ENCODE measurements around the gene RNF169. TPM values are rescaled to one million over a fixed set of nuclear protein-coding genes. Genes with fewer than 3 reads are reported as not detected.

RNF169 gene
- total and polyA plus RNA-seq, 2 of the 4 experiments (the other 2 are of a cell fraction), result 3.6 to 23.3 TPM

- H2BK15ac ChIP-seq (ENCODE audit: low read depth, low read length), result no peak overlapping the region
- H3K4me3 ChIP-seq (ENCODE audit: insufficient read depth, low read depth, low read length), result no peak overlapping the region
- no peak overlapping the region for H4K5ac ChIP-seq (ENCODE audit: low read depth, low read length)
- in situ Hi-C loops (cut with MboI; ENCODE audit: low sequenced_read_pairs), result no loop called here
- H3K9me3 ChIP-seq (ENCODE audit: control insufficient read depth, insufficient read depth, low read length), result no peaks in the 10 kb centered on the region
- ChIA-PET CTCF (interaction anchor here (0.6 to 0.7 kb wide), 3 partner anchors 37 to 1943 kb away, joined by 4 to 5 read pairs (median 4); no protein-coding TSS in a partner anchor), POLR2A (ENCODE audit: unreplicated experiment) (no interaction called here)
- H3K4me2 ChIP-seq (ENCODE audit: low read depth, low read length), result no peak overlapping the region
- H3K27ac ChIP-seq (ENCODE audit: insufficient read depth, low read length), result no peak overlapping the region
- H3K9me1 ChIP-seq (ENCODE audit: insufficient read depth, low read length), result peaks cover 16% of the 10 kb centered on the region
- H2AK5ac ChIP-seq (ENCODE audit: low read depth, low read length), result no peak overlapping the region
- DNase-seq (no peak), ATAC-seq (ENCODE audit: low read depth) (no peak)
- peaks cover 48 to 76% of the 10 kb centered on the region in 2 experiments for H3K79me1 ChIP-seq (ENCODE audit: low read depth in 1 of 2, low read length in 2 of 2)
- TF ChIP-seq POLR2A (IDR thresholded peaks at IDR 0.05; ENCODE audit: low read depth, low read length) (no peak), MXI1 (IDR thresholded peaks at IDR 0.05; ENCODE audit: borderline replicate concordance, low read depth, low read length) (no peak), RFX5 (IDR thresholded peaks at IDR 0.05; ENCODE audit: low read depth, low read length) (no peak), ELK1 (IDR thresholded peaks at IDR 0.05; ENCODE audit: borderline replicate concordance, low read depth, low read length) (no peak), RAD21 (IDR thresholded peaks at IDR 0.05; ENCODE audit: low read length) (no peak), MAZ (IDR thresholded peaks at IDR 0.05; ENCODE audit: borderline replicate concordance, low read depth, low read length) (no peak), SMC3 (IDR thresholded peaks at IDR 0.05; ENCODE audit: low read depth, low read length) (no peak), USF2 (IDR thresholded peaks at IDR 0.05; ENCODE audit: low read depth, low read length) (no peak), MAFK (IDR thresholded peaks at IDR 0.05; ENCODE audit: low read depth, low read length) (no peak), FOS (IDR thresholded peaks at IDR 0.05; ENCODE audit: low read depth, low read length) (no peak), CHD1 (IDR thresholded peaks at IDR 0.05; ENCODE audit: low read depth, low read length) (no peak)
- peaks cover 20% of the 10 kb centered on the region for H3K4me1 ChIP-seq (ENCODE audit: control insufficient read depth, insufficient read depth, low read length)
- no peak overlapping the region for H2AK9ac ChIP-seq (replicated peaks; ENCODE audit: low read depth, low read length, poor library complexity)
- no peak overlapping the region for H3K4ac ChIP-seq (ENCODE audit: low read depth, low read length)
- no peak overlapping the region for H2BK5ac ChIP-seq (ENCODE audit: low read depth, low read length, poor library complexity, severe bottlenecking)
- dilution Hi-C loops (cut with HindIII; ENCODE audit: low sequenced_read_pairs, unreplicated experiment), result no loop called here
- BruUV-seq (replicated peaks), result no TSS peak
- H4K91ac ChIP-seq (ENCODE audit: insufficient read depth, low read depth, low read length), result no peak overlapping the region
- no peaks in the 10 kb centered on the region for H3K36me3 ChIP-seq (ENCODE audit: control insufficient read depth, insufficient read depth, low read length)
- H3K18ac ChIP-seq (ENCODE audit: low read depth, low read length), result no peak overlapping the region
- H3K14ac ChIP-seq (replicated peaks; ENCODE audit: low read depth, low read length), result no peak overlapping the region
- peaks cover 75% of the 10 kb centered on the region for H4K20me1 ChIP-seq (ENCODE audit: insufficient read depth, low read length)
- no peak overlapping the region for H4K8ac ChIP-seq (ENCODE audit: low read depth in 2 of 2, low read length in 2 of 2)
- no peak overlapping the region for H3K56ac ChIP-seq (ENCODE audit: extremely low read depth, insufficient read depth, low read length)
- H3K23ac ChIP-seq (ENCODE audit: low read depth, low read length), result no peak overlapping the region
- intact Hi-C loops (cut with micrococcal nuclease), result no loop called here
- H2AFZ ChIP-seq (replicated peaks; ENCODE audit: low read length, poor library complexity), result no peak overlapping the region
- no peaks in the 10 kb centered on the region for H3K27me3 ChIP-seq (ENCODE audit: control insufficient read depth, insufficient read depth, low read length)
- H3K9ac ChIP-seq (ENCODE audit: low read depth, low read length), result no peak overlapping the region
- H2BK120ac ChIP-seq (ENCODE audit: low read depth, low read length), result no peak overlapping the region
- H2BK20ac ChIP-seq (ENCODE audit: low read depth, low read length), result no peak overlapping the region
Observed at GRCh38 chr11:74776546-74776945, 27.9 kb downstream of the RNF169 start.
